WI38 (cell line): ENCODE measurements around the gene MMP3.

Experiments
- H3K4me3 ChIP-seq: 2 replicates; pipeline ENCODE4 v1.5.1; 2011; ENCODE audit warnings: low read depth, mild to moderate bottlenecking, control low read depth, low read length
- CTCF ChIP-seq: IDR thresholded peaks from 2 replicates; pipeline ENCODE4 v1.5.1; 2012; ENCODE audit warnings: low read depth, mild to moderate bottlenecking, control low read depth, low read length

Gene MMP3

GRCh38 chr11:102806296-102806695 is 37.1 kb downstream of the MMP3 start:
- no peak overlapping the region for H3K4me3 ChIP-seq
- TF ChIP-seq CTCF = no peak

GRCh38 chr11:102802341-102802740 is 41.1 kb downstream of the MMP3 start:
- TF ChIP-seq CTCF = no peak
- H3K4me3 ChIP-seq = no peak overlapping the region

- no peak overlapping the region for H3K4me3 ChIP-seq
- no peak for TF ChIP-seq CTCF
These were observed 42.6 kb downstream of the MMP3 start for GRCh38 chr11:102800767-102801166.

GRCh38 chr11:102799681-102800340 is 43.6 kb downstream of the MMP3 start:
- H3K4me3 ChIP-seq = no peak overlapping the region
- TF ChIP-seq CTCF = no peak

GRCh38 chr11:102798012-102798746 is 45.2 kb downstream of the MMP3 start, which contains the start of gene MMP1:
Gene MMP1 (minus strand): TSS chr11:102798160. CDS start chr11:102798092, 68 bp downstream.
- no peak for TF ChIP-seq CTCF
- no peak within 1 kb of the TSS for H3K4me3 ChIP-seq

- no peak overlapping the region for H3K4me3 ChIP-seq
- TF ChIP-seq CTCF = peak; percentile 51
These were observed 49.0 kb downstream of the MMP3 start for GRCh38 chr11:102794382-102794781.

- no peak overlapping the region for H3K4me3 ChIP-seq
- TF ChIP-seq CTCF = no peak
These were observed 49.6 kb downstream of the MMP3 start for GRCh38 chr11:102793677-102794290.
